Measurements from ENCODE around the gene NUP214.

DNA sequence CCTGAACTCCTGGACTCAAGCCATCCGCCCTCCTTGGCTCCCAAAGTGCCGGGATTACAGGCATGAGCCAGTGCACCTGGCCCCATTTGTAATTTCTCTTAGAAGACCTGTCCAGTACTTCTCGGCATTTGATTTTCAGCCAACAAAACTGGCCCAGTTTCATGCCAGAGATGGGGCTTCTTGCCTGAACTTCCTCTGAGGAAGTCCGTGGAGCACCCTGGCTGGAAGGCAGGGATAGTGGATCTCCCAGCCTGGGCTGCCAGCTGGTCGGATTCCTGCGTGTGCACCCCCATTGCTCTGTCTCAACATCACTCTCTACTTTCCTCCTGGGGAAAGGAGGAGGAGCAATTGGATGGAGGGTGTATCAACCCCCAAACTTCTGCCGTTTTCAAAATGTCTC is 111.9 kb downstream of the NUP214 start:
- TF ChIP-seq CTCF (conservative IDR thresholded peaks at IDR 0.05; ENCODE audit: low read depth, low read length) (no peak), POLR2A (IDR thresholded peaks at IDR 0.05; ENCODE audit: low read depth, low read length) (no peak), FOS (IDR thresholded peaks at IDR 0.05; ENCODE audit: low read depth, low read length) (no peak), SMC3 (IDR thresholded peaks at IDR 0.05; ENCODE audit: low read depth, low read length) (no peak), MAFK (IDR thresholded peaks at IDR 0.05; ENCODE audit: low read depth, low read length) (no peak), CEBPB (IDR thresholded peaks at IDR 0.05; ENCODE audit: low read depth, low read length) (no peak), RFX5 (IDR thresholded peaks at IDR 0.05; ENCODE audit: low read depth, low read length) (no peak), RCOR1 (IDR thresholded peaks at IDR 0.05; ENCODE audit: insufficient replicate concordance, low read length) (no peak), MXI1 (IDR thresholded peaks at IDR 0.05; ENCODE audit: borderline replicate concordance, low read depth, low read length) (no peak), ELK1 (IDR thresholded peaks at IDR 0.05; ENCODE audit: borderline replicate concordance, low read depth, low read length) (no peak), RAD21 (IDR thresholded peaks at IDR 0.05; ENCODE audit: low read length) (no peak), BHLHE40 (IDR thresholded peaks at IDR 0.05; ENCODE audit: low read depth, low read length) (no peak), USF2 (IDR thresholded peaks at IDR 0.05; ENCODE audit: low read depth, low read length) (no peak)
